GM18511 (cell line): ENCODE results near the gene NALCN.

Experiments used
- ATAC-seq: cut with Tn5 transposase; IDR thresholded peaks from one replicate; pipeline ENCODE4 v1.9.1; 2021; ENCODE audit warnings: mild to moderate bottlenecking, moderate library complexity; ENCODE audit not compliant: unreplicated experiment

The NALCN gene

GRCh38 chr13:101140936-101141335 is 275.4 kb downstream of the NALCN start:
- no peak for ATAC-seq

- no peak for ATAC-seq
These were observed 276.1 kb downstream of the NALCN start for GRCh38 chr13:101140087-101140770.

DNA sequence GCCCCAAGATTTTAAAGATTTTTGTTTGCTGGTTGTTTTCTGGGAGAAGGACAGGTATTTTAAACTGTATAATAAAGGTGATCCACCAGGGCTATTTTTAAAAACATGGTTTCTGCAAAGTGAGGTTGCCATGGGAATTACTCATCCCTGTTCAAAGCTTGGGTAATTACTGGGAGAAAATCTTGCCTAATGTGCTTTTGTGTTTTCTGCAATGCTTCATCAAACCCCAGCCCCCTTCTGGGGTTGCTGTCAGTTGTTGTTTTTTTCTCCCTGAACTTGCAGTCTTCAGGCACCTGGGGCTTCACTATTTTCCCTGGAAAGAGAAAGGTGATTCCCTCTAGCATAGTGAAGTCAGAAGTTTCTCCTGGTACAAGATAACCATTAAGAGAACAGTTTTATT is 277.2 kb downstream of the NALCN start:
- ATAC-seq: no peak

- peak; percentile 93 for ATAC-seq
These were observed 288.5 kb downstream of the NALCN start for GRCh38 chr13:101127741-101128353.

GRCh38 chr13:101123028-101123427 is 293.3 kb downstream of the NALCN start:
- ATAC-seq: no peak

DNA sequence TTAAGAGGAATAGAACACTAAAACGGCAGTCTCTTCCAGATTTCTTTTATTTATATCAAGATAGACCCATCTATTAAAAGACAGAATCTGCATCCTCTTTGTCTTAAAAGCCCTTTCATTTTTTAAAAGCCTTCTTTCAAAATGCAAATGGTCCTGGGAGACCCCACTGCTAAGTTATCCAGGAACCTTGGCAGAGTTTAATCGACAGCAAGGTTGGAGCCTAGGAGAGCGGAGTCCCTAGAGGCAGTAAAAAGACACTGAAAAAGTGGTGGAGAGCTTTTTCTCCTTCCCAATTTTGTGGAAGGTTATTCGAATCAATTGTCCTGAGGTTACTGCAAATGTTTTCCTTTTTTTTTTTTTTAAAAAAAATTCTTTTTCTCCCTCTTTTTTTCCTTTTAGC is 294.7 kb downstream of the NALCN start:
- ATAC-seq: no peak

DNA sequence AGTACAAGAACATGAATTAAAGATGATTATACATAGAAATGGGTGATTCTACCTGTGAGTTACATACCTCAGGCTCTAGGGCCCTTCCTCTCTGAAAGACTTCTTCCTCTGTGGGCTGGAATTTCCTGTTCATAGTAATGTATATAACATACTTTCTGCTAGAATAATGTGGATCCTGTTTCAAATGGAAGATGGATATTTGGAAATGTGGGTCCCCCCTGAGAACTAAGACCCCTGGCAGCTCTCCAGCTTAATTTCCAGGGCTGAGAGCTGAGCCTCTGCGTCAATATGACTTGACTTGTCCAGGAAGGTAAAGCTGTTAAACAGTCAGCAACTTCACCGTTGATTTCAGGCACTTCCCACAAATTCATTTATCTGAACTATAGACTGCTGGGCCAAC is 296.3 kb downstream of the NALCN start:
- no peak for ATAC-seq

DNA sequence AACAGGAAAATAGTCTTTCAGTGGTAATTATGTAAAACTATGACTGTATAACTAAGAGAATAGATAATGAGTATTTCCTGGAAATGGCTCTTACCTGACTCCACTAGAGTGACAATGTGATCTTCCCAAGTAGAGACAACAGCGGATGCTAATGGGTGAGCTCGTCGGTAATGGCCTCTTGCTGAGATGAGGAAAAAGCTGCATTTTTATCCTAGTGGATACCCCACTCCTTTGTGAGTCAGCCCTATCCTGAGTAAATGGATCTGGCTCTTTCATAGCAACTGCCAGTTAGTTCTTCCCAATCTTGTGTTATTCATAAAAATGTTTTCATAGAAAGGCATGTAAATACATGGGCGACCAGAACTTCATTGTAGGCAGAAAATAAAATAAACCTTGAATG is 299.5 kb downstream of the NALCN start:
- no peak for ATAC-seq

GRCh38 chr13:101116341-101116740 is 300.0 kb downstream of the NALCN start:
- ATAC-seq: no peak

DNA sequence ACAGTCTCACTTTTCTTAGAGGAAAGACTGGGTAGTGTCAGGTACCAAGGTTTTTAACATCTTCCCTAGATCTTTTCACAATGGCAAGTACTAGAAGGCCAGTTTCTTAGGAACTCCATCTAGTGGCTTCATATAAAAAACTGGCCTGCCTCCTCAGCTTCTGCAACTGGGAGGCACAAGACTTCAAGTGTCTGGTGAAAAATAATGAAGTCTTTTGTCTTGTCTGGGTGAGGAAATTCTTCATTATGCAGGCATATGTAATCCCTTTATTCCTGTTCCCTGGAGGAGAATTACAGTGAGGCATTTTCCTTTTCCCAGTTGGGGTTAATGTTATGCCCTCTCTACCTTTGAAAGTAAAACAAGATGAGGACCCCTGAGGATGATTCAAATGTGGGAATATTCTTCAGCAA is 300.5 kb downstream of the NALCN start:
- ATAC-seq: no peak

- ATAC-seq: no peak
These were observed 304.4 kb downstream of the NALCN start for GRCh38 chr13:101111894-101112293.

DNA sequence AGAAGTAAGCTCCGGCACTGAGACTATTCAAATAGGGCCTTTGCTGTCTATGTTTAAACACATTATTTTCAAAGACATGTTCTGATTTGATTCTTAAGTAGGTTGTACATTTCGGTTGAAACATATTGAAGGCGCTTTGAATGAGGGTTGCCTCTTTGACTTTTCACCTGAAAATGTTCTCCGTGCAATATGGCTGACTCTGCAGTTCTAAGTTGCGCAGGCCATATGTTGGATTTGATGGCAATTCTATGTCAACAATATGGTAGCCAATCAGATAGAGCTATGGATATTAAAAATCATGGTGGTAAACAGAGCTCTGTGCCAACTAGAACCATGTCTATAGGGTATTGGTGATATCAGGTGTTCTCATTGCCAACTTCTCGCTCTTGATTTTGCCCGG is 307.3 kb downstream of the NALCN start:
- ATAC-seq: no peak

- ATAC-seq: no peak
These were observed 317.4 kb downstream of the NALCN start for GRCh38 chr13:101098873-101099272.

GRCh38 chr13:101092985-101093384 is 323.3 kb downstream of the NALCN start:
- no peak for ATAC-seq

GRCh38 chr13:101090287-101090686 is 326.0 kb downstream of the NALCN start:
- ATAC-seq: no peak

DNA sequence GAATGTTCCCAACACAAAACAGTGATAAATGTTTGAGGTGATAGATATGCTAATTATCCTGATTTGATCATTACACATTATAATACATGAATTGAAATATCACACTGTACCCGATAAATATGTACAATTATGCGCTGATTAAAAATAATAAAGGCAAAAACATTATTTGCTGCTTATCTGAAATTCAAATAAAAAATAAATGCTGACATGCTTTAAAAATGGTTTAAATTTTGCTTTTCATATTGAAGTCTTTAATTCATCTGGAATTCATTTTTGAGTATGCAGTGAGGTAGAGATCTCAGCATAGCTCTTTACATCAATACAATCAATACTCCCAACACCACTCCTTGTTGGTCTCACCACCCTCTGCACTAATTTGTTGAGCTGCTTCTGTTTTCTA is 330.8 kb downstream of the NALCN start:
- ATAC-seq: no peak

DNA sequence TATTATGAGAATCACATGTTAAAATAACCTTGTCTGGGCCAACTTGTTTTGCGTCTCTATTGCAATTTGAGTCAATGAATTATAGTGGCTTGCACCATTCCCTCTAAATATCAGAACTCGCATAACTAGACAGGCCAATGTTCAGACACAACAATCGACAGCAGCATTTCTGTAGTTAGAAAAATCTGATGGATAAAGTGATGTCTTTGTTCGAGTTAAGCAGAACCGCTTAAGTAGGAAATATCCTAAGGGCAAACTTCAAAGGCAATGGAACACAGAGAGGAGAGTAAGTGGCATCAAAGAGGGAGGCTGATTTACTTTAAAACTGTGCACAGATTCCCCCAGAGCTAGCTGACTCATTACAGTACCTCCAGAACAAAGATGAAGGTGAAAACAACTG is 333.9 kb downstream of the NALCN start:
- no peak for ATAC-seq

GRCh38 chr13:101080616-101081015 is 335.7 kb downstream of the NALCN start:
- ATAC-seq: no peak

- ATAC-seq: no peak
These were observed 351.0 kb downstream of the NALCN start for GRCh38 chr13:101065329-101065728.

DNA sequence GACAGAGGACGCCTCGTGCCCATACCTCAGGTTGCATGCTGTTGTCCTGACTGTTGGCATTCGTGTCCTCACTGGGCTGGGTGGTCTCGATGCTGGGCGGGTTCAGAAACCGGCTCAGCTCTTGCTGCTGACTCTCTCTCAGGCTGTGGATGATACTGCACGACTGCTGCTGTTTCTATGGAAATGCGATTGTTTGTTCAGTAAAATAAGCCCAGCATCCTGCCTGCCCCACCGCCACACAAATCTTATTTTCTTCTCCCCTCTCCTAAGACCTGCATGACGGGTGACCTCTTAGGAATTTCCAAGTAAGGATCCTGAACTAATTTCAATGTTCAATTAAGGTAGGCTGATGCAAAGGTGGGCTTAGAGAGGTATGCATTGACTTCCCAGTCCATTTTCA is 356.5 kb downstream of the NALCN start:
- ATAC-seq: no peak

DNA sequence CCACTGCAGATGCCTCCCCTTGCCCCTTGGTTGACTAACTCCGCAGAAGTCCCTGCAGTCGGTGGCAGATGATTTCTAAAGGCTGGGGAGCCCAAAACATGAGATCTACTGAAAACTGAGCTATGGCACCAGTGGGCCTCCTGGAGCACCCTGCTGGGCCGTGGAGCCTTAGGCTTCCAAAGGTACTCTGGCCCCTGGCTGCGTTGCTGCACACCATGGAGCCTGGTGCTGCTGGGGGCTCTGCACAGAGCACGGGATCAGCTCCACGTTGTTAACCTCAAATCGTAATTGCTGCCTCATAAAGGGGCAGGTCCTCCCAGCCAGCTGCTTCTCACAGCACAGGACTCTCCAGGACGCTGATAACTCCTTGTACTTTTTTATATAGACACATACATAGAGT is 357.5 kb downstream of the NALCN start:
- ATAC-seq: no peak

DNA sequence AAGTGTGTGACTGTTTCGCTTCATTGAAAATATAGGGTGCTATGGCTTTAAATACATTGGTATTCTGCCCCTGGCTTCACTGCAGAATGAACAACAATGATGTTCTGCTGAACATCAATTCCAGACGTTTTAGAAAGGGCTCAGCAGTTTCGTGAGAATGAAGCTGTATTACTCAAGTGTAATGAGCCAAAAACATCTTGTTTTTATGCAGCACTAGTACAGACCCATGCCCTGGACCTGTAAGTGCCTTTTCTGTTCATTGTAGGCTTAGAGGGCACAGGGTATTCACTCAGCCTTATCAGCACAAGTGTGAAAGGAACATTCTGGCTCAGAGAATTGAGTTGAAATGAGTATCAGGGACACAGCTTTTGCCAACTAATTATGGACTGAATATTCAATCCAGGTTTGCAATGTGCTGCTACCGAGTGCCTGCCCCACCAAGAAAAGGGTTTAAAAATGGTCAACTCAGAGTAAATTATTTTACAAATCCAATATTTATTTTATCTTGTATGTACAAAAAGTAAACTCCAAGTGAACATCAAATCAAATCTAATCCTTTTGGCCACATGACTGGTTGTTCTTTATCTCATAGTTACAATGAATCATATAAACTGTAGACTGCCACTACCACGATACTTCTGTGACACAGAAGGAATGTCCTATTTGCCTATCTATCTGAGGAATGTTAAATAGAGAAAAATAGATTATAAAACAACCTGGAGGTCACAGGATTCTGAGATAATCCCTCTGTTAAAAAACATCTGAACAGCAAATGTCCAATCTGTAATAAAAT is 362.8 kb downstream of the NALCN start:
- ATAC-seq: no peak
